GM21390 (cell line): ENCODE results near the gene NOL12.
A peak's percentile ranks its signal among the peaks of the same experiment; 100 is the strongest.

Source experiments
- ATAC-seq: cut with Tn5 transposase; IDR thresholded peaks from one replicate; pipeline ENCODE4 v1.9.1; 2021; ENCODE audit not compliant: unreplicated experiment

NOL12 gene

DNA sequence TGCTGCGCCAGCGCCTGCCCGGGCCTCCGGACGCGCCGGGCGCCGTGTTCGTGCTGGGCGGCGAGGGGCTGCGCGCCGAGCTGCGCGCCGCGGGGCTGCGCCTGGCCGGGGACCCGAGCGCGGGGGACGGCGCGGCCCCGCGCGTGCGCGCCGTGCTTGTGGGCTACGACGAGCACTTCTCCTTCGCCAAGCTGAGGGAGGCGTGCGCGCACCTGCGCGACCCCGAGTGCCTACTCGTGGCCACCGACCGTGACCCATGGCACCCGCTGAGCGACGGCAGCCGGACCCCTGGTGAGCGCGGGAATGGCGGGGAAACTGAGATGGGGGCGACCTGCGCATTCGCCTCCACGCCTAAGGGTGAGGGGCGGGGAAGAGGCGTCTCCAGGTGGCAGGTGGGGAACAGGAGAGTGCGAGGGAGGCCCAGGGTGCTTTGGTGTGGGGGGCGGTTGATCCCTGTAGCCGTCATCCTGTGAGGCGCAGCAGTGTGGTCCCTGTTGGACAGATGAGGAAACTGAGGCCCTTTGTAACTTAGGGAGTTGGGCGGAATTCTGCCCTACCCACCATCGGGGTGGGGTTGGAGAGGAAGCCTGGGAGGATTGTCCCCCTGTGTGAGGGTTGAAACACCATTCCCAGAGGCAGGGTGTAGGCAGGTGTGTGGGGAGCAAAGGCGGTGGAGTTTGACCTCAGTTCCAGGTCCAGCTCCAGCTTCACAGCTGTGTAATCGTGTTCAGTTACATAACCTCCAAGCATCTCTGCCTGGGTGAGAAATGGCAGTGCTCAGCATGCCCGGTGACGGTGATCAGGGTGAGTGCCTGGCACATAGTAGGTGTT is 26.9 kb upstream of the NOL12 start:
- peak; percentile 9 for ATAC-seq

DNA sequence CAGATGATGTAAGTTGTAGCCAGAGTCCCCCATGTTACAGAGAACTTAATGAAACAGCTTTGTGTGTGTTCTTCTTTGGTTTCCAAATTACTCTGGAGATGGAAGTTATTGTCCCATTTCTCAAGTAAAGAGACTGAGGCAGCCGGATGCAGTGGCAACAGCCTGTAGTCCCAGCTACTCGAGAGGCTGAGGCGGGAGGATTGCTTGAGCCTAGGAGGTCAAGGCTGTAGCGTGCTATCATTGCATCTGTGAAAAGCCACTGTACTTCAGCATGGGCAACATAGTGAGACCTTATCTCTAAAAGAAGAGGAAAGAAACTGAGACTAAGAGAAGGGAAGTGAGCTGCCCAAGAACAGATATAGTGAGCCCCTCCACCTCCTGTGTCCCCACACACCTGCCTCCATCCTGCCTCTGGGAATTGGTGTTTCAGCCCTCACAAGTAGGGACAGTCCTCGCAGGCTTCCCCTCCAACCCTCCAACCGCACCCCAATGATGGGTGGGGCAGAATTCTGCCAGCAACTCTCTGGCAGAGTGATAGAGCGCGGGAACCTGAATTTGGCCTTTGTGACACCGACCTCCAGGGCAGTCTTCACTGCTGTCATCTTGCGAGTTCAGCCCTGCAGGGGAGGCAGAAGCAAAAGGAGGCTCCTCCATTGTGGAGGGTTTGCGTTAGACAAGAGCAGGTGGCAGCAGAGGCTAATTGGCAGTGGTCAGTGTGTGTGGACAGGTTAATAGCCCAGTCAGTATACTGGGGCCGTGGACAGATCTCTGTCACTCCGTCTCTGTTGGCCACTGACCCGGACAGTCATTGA is 26.0 kb upstream of the NOL12 start:
- ATAC-seq, result no peak

DNA sequence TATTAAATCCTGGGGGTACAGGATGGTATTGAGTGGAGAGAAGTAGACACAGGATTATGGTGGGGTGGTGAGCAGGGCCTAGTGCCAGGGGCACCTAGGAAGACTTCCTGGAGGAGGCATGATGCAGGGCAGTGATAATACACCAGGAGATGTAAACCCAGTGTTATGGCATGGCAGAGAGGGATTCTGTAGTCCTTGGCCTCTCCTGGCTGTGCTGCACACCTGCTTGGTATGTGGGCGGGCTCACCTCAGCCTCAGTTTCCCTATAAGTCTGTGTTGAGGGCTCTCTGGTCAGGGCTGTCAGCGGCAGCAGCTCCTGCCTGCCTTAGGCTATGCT is 25.5 kb upstream of the NOL12 start:
- no peak for ATAC-seq

DNA sequence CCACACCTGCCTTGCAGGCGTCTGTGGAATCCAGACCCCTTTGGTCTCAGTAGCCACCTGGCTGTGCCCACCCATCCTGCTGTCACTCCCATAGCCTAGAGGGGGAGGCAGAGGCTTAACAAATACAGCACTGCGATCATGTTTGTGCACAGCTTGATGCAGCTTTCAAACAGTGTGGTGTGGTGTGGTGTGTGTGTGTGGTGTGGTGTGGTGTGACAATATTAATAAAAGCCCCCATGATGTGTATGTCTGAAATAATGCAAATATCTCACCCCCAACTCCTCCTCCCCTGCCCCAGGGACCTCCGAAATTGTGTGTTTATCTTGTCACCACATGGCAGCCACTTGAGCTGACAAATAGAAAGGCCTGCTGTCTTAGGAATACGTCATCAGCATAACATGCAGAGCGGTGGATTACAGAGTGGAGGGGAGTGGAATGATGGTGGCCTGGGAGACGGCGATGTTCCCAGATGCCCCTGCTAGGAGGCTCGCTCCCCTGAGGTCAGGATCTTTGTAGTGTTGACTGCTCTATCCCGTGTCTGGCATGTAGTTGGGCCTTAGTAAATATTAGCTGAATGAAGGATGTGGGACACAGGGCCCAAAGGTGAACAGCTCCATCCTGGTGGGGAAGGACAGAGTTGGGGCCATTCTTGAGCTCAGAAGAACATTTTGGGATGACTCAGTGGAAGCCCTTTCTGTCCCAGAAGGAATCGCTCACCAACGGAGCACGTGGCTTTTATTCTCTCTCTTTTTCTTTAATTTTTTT is 24.8 kb upstream of the NOL12 start:
- no peak for ATAC-seq

DNA sequence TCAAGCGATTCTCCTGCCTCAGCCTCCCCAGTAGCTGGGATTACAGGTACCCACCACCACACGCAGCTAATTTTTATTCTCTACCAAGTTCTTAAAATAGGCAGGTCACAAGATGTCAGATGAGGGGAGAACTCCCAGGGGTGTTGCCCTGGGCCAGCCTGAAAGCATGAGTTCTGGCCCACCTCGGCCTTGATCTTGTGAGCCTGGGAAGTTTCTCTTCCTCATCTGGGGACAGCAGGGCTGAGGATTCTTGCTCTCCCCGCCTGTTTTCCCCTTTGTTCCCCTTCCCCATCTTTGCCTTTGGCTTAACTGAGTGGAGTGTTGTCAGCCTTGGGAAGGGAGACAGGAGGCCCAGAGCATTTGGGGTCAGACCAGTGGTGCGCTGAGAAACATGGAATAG is 24.1 kb upstream of the NOL12 start:
- ATAC-seq, result no peak

DNA sequence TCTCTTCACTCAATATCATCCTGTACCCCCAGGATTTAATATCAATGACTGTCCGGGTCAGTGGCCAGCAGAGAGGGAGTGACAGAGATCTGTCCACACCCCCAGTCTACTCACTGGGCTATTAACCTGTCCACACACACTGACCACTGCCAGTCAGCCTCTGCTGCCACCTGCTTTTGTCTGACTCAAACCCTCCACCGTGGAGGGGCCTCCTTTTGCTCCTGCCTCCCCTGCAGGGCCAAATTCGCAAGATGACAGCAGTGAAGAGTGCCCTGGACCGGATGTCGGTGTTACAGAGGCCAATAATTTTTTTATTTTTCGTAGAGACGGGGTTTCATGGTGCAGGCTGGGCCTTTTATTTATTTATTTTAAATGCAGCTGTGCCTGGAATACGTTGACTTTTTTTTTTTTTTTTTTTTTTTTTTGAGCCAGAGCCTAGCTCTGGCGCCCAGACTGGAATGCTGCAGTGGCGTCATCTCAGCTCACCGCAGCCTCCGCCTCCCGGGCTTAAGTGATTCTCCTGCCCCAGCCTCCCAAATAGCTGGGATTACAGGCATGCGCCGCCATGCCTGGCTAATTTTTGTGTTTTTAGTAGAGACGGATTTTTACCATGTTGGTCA is 22.5 kb upstream of the NOL12 start:
- no peak for ATAC-seq

DNA sequence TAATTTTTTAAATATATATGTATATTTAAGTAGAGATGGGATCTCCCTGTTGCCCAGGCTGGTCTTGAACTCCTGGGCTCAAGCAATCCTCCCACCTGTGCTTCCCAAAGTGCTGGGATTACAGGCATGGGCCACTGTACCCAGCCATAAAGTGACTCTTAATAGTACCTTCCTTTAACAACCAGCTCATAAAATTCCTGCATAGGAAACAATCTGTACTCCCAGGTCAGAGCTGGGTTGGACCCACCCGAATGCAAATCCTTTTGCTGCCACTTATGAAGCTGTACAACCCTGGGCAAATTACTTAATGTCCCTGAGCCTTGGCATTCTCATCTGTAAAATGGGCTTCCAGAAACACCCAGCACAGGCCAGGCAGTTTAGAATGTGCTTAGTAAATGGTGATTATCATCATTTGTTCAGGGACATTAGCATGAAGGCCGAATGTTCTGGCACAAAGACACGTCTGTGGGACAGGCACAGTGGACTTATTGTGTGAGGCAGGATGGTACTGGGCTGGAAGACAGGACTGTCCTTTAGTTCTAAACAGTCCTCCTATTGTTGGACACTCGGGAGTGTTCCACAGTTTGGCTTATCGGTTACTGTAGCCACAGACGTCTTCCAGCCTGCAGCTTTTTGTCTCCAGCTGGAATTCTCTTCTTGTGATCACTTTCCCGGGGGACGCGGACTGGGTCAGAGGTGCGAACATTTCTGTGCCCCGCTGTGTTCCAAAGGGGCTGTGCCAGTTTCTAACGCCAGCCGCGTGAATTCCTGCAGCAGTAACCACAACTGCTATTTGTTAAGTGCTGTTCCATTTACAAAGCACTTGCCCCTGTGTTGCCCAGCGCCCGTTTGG is 21.7 kb upstream of the NOL12 start:
- no peak for ATAC-seq

DNA sequence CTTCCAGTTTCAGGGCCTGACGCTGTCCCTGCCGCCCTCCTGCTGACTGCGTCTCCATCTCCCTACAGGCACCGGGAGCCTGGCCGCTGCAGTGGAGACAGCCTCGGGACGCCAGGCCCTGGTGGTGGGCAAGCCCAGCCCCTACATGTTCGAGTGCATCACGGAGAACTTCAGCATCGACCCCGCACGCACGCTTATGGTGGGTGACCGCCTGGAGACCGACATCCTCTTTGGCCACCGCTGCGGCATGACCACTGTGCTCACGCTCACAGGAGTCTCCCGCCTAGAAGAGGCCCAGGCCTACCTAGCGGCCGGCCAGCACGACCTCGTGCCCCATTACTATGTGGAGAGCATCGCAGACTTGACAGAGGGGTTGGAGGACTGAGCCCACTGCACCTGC is 20.7 kb upstream of the NOL12 start:
- ATAC-seq, result no peak

DNA sequence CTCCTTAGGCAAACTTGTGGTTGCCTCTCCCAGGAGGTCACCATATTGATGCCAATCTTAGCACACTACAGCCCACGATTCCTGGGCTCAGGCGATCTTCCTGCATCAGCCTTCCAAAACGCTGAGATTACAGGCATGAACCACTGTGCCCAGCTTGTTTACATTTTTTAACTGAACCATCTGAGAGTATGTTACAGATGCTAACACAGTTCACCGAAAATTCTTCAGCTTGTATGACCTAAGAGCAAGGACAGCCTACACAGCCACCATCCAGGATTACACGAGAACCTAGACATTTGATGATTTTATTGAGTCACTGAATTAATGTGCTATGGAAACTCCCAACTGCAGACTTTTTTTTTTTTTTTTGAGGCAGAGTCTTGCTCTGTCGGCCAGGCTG is 16.6 kb upstream of the NOL12 start:
- ATAC-seq, result no peak

DNA sequence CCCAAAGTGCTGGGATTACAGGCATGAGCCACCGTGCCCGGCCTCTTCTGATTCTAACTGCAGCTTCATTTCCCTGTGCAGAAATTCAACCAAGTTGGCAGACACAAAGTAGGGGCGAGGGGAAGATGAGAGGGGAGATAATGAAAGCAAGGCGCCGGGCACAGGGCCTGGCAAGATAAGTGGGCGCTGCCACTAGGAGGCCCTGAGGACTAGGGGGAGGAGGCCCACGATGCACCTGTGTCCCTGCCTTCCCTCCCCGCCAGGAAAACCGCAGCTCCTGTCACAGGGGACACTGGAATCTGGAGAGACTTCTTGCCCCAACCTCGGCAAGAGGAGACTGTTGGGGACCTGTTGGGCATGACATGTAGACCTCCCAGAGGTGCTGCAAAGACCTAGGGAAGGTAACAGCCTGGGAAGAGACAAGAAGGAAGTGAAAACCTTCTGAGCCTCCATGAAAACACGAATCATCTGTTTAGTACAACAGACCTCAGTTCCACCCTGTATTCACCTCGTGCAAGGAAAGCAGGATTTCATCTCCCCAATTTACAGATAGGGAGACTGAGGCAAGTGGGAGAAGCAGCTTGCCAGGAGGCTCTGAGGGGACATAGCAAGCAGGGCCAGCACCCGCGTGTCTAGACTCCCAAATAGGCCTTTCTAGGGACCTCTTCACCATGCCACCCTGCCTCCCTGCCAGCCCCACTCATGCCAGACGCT is 13.8 kb upstream of the NOL12 start:
- no peak for ATAC-seq

DNA sequence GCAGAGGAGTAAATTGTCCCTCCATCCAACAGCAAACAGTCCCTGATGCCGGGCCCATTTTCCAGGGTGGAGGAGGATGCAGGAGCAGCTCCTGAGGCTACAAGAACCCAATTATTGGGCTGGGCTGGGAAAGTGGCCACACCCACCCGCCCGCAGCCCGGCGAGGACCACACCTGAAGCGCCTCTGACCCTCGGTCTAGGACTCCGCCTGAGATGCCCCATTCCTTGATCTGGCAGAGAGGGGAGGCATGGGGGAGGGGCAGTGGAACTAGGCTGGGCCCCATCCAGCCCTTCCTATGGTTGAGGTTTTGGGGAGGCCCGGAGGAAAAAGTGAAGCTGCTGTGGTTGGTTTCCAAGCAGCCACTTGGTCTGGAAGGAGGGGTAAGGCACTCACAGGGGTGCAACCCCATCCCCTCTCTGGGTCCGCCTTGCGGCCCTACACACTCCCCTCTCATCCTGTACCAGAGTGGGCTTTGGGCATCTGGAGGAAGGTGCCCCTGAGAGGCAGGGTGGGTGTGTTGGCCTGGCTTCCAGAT is 13.2 kb upstream of the NOL12 start:
- ATAC-seq, result no peak

DNA sequence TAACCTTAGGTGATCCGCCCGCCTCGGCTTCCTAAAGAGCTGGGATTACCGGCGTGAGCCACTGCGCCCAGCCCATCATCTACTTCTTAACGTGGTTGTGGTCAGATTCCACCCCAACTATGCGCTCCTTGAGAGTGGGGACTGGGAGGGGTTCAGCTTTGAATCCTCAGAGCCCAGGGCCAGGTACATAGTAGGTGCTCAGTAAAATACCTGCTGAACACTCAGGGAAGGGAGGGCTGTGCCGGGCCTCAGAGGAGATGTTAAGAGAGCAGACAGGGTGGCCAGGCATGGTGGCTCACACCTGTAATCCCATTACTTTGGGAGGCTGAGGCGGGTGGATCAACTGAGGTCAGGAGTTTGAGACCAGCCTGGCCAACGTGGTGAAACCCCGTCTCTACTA is 11.9 kb upstream of the NOL12 start:
- no peak for ATAC-seq

DNA sequence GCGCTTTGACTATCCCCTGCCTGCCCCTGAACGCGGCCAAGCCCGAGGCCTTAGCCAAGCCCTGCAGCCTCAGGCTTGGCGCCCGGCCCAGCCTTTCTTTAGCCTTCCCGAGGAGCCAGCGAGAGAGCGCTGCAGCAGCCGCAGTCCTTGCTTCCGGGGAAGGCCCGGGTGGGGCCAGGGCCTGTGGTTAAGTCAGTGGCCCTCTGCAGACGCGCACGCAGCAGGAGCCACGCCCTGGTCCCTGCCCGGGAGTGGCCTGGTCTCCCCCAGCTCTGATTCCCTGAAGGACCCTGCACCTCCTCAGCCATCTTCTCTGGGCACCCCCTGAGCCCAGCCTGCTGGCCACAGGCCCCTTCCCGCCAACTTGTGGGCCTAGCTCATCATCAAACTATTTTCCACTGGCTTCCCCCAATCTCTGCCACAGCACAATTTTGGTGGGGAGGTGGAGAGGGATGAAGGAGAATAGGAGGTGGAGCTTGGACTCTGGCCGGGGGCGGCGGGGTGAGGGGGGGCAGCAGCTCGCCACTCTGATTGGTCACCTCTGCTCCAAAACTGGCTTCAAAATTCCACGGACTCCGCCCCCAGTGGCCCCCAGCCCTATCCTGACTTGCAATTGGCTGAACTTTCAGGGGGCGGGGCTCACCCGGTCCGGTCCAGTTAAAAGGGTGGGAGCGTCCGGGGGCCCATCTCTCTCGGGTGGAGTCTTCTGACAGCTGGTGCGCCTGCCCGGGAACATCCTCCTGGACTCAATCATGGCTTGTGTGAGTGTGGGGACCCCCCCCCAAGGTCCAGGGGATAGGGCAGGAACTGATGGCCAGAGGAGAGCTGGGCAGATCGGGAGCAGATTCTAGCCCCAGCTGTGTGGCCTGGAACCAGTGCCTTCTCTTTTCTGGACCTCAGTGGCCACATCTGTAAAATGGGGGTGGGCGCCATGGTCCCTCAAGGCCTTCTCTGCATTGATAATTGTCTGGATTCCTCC is 10.9 kb upstream of the NOL12 start, which contains the start of gene LGALS1:
TSS of gene LGALS1 (plus strand) at position 686 of the 979 bp plus-strand sequence. CDS start at position 753, 67 bp downstream.
- ATAC-seq, result peak; percentile 47

DNA sequence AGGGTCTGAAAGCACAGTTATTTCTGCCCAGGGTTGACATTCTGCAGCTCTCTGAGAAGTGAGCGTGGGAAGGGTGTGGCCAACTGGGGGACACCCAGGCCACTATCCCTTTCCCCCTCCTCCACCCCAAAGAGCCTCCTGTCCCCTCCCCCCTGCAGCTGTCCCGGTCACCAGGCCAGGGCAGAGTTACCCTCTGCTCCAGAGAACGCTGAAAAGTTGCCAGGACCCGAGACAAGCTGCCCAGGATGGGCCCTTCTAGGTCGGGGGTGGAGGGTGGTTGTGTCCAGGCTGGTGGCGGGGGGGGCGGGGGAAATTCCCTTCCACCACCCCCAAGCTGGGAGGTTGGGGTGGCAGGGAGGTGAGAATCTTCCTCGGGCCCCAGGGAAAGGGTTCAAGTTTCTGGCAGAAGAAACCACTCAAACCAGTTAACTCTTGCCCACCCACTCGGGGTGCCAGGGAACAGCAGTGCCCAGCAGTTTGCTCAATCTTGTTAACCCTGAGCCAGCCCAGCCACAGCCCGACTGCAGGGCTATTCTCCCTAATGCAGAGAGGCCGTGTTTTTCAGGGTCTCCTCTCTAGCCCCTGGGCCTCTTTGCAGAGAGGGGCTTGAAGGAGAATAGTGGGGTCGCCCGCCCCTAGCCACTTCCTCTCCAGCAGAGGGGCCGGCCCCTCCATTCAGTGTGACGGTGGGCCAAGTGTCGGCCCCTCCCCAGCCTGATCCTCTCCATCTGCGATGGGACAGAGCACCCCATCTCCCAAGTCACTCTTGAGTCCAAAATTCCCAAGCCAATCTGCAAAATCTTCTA is 10.0 kb upstream of the NOL12 start:
- peak; percentile 12 for ATAC-seq

DNA sequence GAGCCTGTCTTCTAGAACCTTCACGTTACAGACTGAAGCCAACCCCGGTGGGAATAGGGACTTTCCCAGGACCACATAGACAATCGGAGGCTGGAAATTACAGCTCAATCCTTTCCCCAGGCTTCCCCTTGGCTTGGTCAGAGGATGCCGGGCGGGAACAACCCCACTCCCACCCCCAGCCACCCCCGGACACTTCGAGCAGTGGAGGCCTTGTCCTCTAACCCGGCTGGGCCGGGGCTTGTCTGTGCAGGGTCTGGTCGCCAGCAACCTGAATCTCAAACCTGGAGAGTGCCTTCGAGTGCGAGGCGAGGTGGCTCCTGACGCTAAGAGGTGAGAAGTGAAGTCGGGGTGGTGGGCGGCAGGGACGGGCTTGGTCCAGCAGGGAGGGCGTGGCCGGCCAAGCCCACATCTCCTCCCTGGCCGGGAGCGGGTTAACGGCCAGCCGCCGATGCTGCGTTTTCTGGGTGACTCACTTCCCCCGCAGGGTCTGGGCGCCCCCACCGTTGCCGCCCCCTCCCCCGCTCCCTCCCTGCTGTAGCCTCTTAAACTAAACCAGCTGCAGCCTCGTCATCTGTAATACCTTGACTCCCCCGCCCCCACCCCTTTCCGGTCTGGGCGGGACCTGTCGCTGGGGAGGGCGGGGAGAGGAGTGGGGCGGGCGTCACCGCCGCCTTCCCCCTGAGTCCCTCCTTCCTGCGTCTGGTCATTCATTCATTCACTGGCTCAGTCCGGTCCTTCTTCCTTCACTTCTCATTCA is 9.2 kb upstream of the NOL12 start:
- peak; percentile 44 for ATAC-seq

DNA sequence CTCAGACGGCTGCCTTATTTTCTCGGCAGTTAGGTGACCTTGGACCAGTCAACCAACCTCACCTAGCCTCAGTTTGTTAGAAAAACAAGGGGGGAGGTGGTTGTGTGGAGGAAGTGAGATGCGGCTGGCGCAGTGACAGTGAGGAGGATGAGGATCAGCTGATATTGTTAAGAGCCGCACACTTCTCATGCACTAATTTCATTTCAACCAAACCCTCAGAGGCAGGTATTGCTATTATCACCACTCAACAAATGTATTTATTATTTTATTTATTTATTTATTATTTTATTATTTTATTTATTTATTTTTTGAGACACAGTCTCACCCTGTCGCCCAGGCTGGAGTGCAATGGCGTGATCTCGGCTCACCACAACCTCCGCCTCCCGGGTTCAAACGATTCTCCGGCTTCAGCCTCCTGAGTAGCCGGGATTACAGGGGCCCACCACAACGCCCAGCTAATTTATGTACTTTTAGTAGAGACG is 8.6 kb upstream of the NOL12 start:
- no peak for ATAC-seq
